HEK293 (cell line): ENCODE results near the gene DICER1.

Experiments used
- CTCF ChIA-PET: fragments of 350-600 bp; formaldehyde crosslinking; extraction: SDS; loops from one replicate; lab custom pipeline; 2021; ENCODE audit warnings: antibody characterized with exemption; lab: Yijun Ruan, JAX
- POLR2A ChIA-PET: fragments of 300-600 bp; formaldehyde crosslinking; extraction: SDS; loops from one replicate; lab custom pipeline; 2020; ENCODE audit warnings: antibody characterized with exemption, inconsistent platforms; lab: Yijun Ruan, JAX
- H3K27ac ChIP-seq: fragments of 200-500 bp; sonication (Bioruptor generic); 2 replicates; pipeline ENCODE4 v1.5.1; 2014; ENCODE audit warnings: low read depth, low read length, control low read depth, inconsistent platforms; ENCODE audit errors: extremely low read depth
- H3K36me3 ChIP-seq, 2 experiments: fragments of 200-500 bp in 1 of 2; sonication (Bioruptor generic) in 1 of 2; 1 replicate in 1 of 2; 2 replicates in 1 of 2; pipeline ENCODE4 v1.5.1; 2014 to 2017; ENCODE audit warnings: inconsistent platforms in 2 of 2, low read length in 2 of 2; ENCODE audit not compliant: control insufficient read depth in 2 of 2, insufficient read depth in 1 of 2
- H3K4me1 ChIP-seq: fragments of 200-500 bp; sonication (Bioruptor generic); 2 replicates; pipeline ENCODE4 v1.5.1; 2014; ENCODE audit warnings: mild to moderate bottlenecking, low read length, inconsistent platforms; ENCODE audit not compliant: control insufficient read depth, insufficient read depth
- H3K4me3 ChIP-seq: 2 replicates; pipeline ENCODE4 v1.5.1; 2011; ENCODE audit warnings: low read depth, mild to moderate bottlenecking, control low read depth, low read length, moderate library complexity
- H3K9me3 ChIP-seq: fragments of 200-500 bp; sonication (Bioruptor generic); 2 replicates; pipeline ENCODE4 v1.5.1; 2014; ENCODE audit warnings: low read depth, low read length, inconsistent platforms; ENCODE audit not compliant: control insufficient read depth, insufficient read depth
- GLI4 ChIP-seq: fragments of 450-650 bp; formaldehyde crosslinking; IDR thresholded peaks from 2 replicates; pipeline ENCODE4 v1.5.1; 2016; ENCODE audit warnings: missing biosample characterization, missing genetic modification characterization
- GLIS2 ChIP-seq: fragments of 450-650 bp; formaldehyde crosslinking; IDR thresholded peaks from 2 replicates; pipeline ENCODE4 v1.5.1; 2016; ENCODE audit warnings: missing biosample characterization, missing genetic modification characterization
- KLF9 ChIP-seq: fragments of 450-650 bp; formaldehyde crosslinking; IDR thresholded peaks from 2 replicates; pipeline ENCODE4 v1.5.1; 2016; ENCODE audit warnings: missing biosample characterization, missing genetic modification characterization, low read depth
- OVOL3 ChIP-seq: fragments of 450-650 bp; formaldehyde crosslinking; IDR thresholded peaks from 2 replicates; pipeline ENCODE4 v1.5.1; 2016; ENCODE audit warnings: missing biosample characterization, missing genetic modification characterization
- SCRT1 ChIP-seq: fragments of 450-650 bp; formaldehyde crosslinking; IDR thresholded peaks from 2 replicates; pipeline ENCODE4 v1.5.1; 2016; ENCODE audit warnings: missing biosample characterization, missing genetic modification characterization, borderline replicate concordance
- YY2 ChIP-seq: fragments of 450-650 bp; formaldehyde crosslinking; IDR thresholded peaks from 2 replicates; pipeline ENCODE4 v1.5.1; 2016; ENCODE audit warnings: missing biosample characterization, missing genetic modification characterization
- ZBTB21 ChIP-seq: fragments of 450-650 bp; formaldehyde crosslinking; IDR thresholded peaks from 2 replicates; pipeline ENCODE4 v1.5.1; 2017; ENCODE audit warnings: missing biosample characterization, missing genetic modification characterization
- ZBTB7A ChIP-seq: fragments of 450-650 bp; formaldehyde crosslinking; IDR thresholded peaks from 2 replicates; pipeline ENCODE4 v1.5.1; 2016; ENCODE audit warnings: low read depth, missing biosample characterization, missing genetic modification characterization
- ZFP69B ChIP-seq: fragments of 450-650 bp; formaldehyde crosslinking; IDR thresholded peaks from 2 replicates; pipeline ENCODE4 v1.5.1; 2016; ENCODE audit warnings: missing biosample characterization, missing genetic modification characterization
- ZNF112 ChIP-seq: fragments of 450-650 bp; formaldehyde crosslinking; IDR thresholded peaks from 2 replicates; pipeline ENCODE4 v1.5.0; 2017; ENCODE audit warnings: missing biosample characterization, missing genetic modification characterization
- ZNF121 ChIP-seq: fragments of 450-650 bp; formaldehyde crosslinking; IDR thresholded peaks from 2 replicates; pipeline ENCODE4 v1.5.1; 2016; ENCODE audit warnings: missing biosample characterization, missing genetic modification characterization
- ZNF157 ChIP-seq: fragments of 450-650 bp; formaldehyde crosslinking; IDR thresholded peaks from 2 replicates; pipeline ENCODE4 v1.5.1; 2016; ENCODE audit warnings: missing biosample characterization, missing genetic modification characterization
- ZNF19 ChIP-seq: fragments of 450-650 bp; formaldehyde crosslinking; IDR thresholded peaks from 2 replicates; pipeline ENCODE4; 2016; ENCODE audit warnings: missing biosample characterization, missing genetic modification characterization, low read depth
- ZNF214 ChIP-seq: fragments of 450-650 bp; formaldehyde crosslinking; IDR thresholded peaks from 2 replicates; pipeline ENCODE4 v1.5.1; 2017; ENCODE audit warnings: missing biosample characterization, mild to moderate bottlenecking, missing genetic modification characterization, borderline replicate concordance
- ZNF23 ChIP-seq: fragments of 450-650 bp; formaldehyde crosslinking; IDR thresholded peaks from 2 replicates; pipeline ENCODE4 v1.5.1; 2016; ENCODE audit warnings: missing biosample characterization, missing genetic modification characterization, borderline replicate concordance
- ZNF280D ChIP-seq: fragments of 450-650 bp; formaldehyde crosslinking; IDR thresholded peaks from 2 replicates; pipeline ENCODE4 v1.5.1; 2016; ENCODE audit warnings: missing biosample characterization, missing genetic modification characterization
- ZNF510 ChIP-seq: fragments of 450-650 bp; formaldehyde crosslinking; IDR thresholded peaks from 2 replicates; pipeline ENCODE4 v1.5.1; 2018; ENCODE audit warnings: mild to moderate bottlenecking, missing genetic modification characterization, missing biosample characterization; ENCODE audit not compliant: insufficient replicate concordance
- ZNF521 ChIP-seq: fragments of 450-650 bp; formaldehyde crosslinking; IDR thresholded peaks from 2 replicates; pipeline ENCODE4 v1.5.1; 2017; ENCODE audit warnings: missing biosample characterization, mild to moderate bottlenecking, missing genetic modification characterization
- ZNF555 ChIP-seq: fragments of 450-650 bp; formaldehyde crosslinking; conservative IDR thresholded peaks from 2 replicates; pipeline ENCODE4 v1.5.1; 2017; ENCODE audit warnings: missing biosample characterization, mild to moderate bottlenecking, missing genetic modification characterization, inconsistent platforms
- ZNF639 ChIP-seq: fragments of 450-650 bp; formaldehyde crosslinking; IDR thresholded peaks from 2 replicates; pipeline ENCODE4 v1.5.1; 2016; ENCODE audit warnings: missing biosample characterization, missing genetic modification characterization
- ZNF76 ChIP-seq: fragments of 450-650 bp; formaldehyde crosslinking; IDR thresholded peaks from 2 replicates; pipeline ENCODE4; 2016; ENCODE audit warnings: low read depth, missing biosample characterization, missing genetic modification characterization, borderline replicate concordance
- ZNF768 ChIP-seq: fragments of 450-650 bp; formaldehyde crosslinking; IDR thresholded peaks from 2 replicates; pipeline ENCODE4 v1.5.1; 2018; ENCODE audit warnings: missing biosample characterization, mild to moderate bottlenecking, missing genetic modification characterization
- ZNF776 ChIP-seq: fragments of 450-650 bp; formaldehyde crosslinking; IDR thresholded peaks from 2 replicates; pipeline ENCODE4 v1.5.0; 2017; ENCODE audit warnings: missing biosample characterization, missing genetic modification characterization, borderline replicate concordance
- ZNF792 ChIP-seq: fragments of 450-650 bp; formaldehyde crosslinking; IDR thresholded peaks from 2 replicates; pipeline ENCODE4 v1.5.1; 2016; ENCODE audit warnings: missing biosample characterization, missing genetic modification characterization
- ZSCAN16 ChIP-seq: fragments of 450-650 bp; formaldehyde crosslinking; IDR thresholded peaks from 2 replicates; pipeline ENCODE4 v1.5.1; 2016; ENCODE audit warnings: missing biosample characterization, missing genetic modification characterization
- ZSCAN18 ChIP-seq: fragments of 450-650 bp; formaldehyde crosslinking; IDR thresholded peaks from 2 replicates; pipeline ENCODE4 v1.5.1; 2016; ENCODE audit warnings: missing biosample characterization, missing genetic modification characterization
- ZSCAN30 ChIP-seq: fragments of 450-650 bp; IDR thresholded peaks from 2 replicates; pipeline ENCODE4 v1.5.1; 2018; ENCODE audit warnings: missing biosample characterization, mild to moderate bottlenecking, missing genetic modification characterization, moderate library complexity

The DICER1 gene

GRCh38 chr14:95092723-95093122, 64.6 kb downstream of the DICER1 start (continued):
- TF ChIP-seq ZNF639 (tag by site-specific recombination) (no peak), GLI4 (tag by site-specific recombination) (no peak), ZNF510 (tag by site-specific recombination) (no peak), ZNF121 (tag by site-specific recombination) (no peak), ZSCAN16 (no peak), ZNF776 (tag by site-specific recombination) (no peak), YY2 (tag by site-specific recombination) (no peak), ZBTB7A (no peak), ZNF23 (no peak), ZNF521 (no peak), ZSCAN30 (tag by site-specific recombination) (no peak), ZSCAN18 (tag by site-specific recombination) (no peak)

GRCh38 chr14:95091581-95091980, 65.7 kb downstream of the DICER1 start:
- Histone ChIP-seq H3K9me3 (no peaks in the 10 kb centered on the region), H3K4me1 (no peaks in the 10 kb centered on the region), H3K27ac (no peak overlapping the region), H3K4me3 (no peak overlapping the region), H3K36me3 (peaks cover 31 to 86% of the 10 kb centered on the region in 2 experiments; a peak in 2 of 3 replicates)
- TF ChIP-seq ZNF19 (tag by site-specific recombination) (no peak), ZNF792 (tag by site-specific recombination) (no peak), ZFP69B (tag by site-specific recombination) (no peak), ZNF112 (no peak), ZNF280D (tag by site-specific recombination) (no peak), OVOL3 (tag by site-specific recombination) (no peak), ZNF768 (tag by site-specific recombination) (no peak), ZNF76 (tag by site-specific recombination) (no peak)
- POLR2A ChIA-PET: no interaction called here
- CTCF ChIA-PET: no interaction called here

- CTCF ChIA-PET: interaction anchor here (0.5 kb wide), 1 partner anchor 391 kb away, joined by 3 read pairs; no protein-coding TSS in a partner anchor
- POLR2A ChIA-PET: no interaction called here
- Histone ChIP-seq H3K9me3 (no peaks in the 10 kb centered on the region), H3K4me3 (no peak overlapping the region), H3K4me1 (no peaks in the 10 kb centered on the region), H3K27ac (no peak overlapping the region), H3K36me3 (peaks cover 25 to 71% of the 10 kb centered on the region in 2 experiments)
- no peak for TF ChIP-seq GLIS2 (tag by site-specific recombination)
- no peak for TF ChIP-seq ZBTB21 (tag by site-specific recombination)
- no peak for TF ChIP-seq ZNF214 (tag by site-specific recombination)
- no peak for TF ChIP-seq ZBTB7A
- TF ChIP-seq SCRT1 (tag by site-specific recombination): no peak
- TF ChIP-seq KLF9 (tag by site-specific recombination): no peak
- TF ChIP-seq ZNF555 (tag by site-specific recombination): no peak
- TF ChIP-seq ZNF157 (tag by site-specific recombination): no peak
Observed at GRCh38 chr14:95088665-95089064, 68.7 kb downstream of the DICER1 start.
